Measurements from ENCODE around the gene SLC22A5.

SLC22A5 gene

GRCh38 chr5:132388244-132389050 is 18.9 kb downstream of the SLC22A5 start:
- POLR2A ChIA-PET: interaction anchor here (0.8 to 1.3 kb wide), 4 partner anchors 94 to 163 kb away, joined by 3 to 5 read pairs (median 4); partner anchors contain the start of gene SLC22A4
- H3K27ac ChIP-seq (ENCODE audit: extremely low read depth, low read depth, low read length): no peak overlapping the region
- no peaks in the 10 kb centered on the region for H3K4me1 ChIP-seq (ENCODE audit: control insufficient read depth, insufficient read depth, low read length)

DNA sequence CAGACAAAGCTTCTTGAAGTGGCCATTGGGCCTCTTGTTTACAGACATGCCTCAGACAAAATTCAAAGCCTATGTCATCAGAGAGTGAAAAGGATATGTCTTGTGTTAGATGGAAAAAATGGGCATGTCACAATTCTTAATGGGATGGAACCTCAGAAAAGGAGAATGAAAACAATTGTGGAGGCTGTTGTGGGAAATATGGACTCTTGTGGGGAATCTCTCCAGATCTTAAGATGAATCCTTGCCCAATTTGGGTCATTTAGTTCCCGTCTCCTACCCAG is 19.5 kb downstream of the SLC22A5 start:
- Histone ChIP-seq H3K9me3 (ENCODE audit: control insufficient read depth, insufficient read depth, low read depth, low read length) (no peaks in the 10 kb centered on the region), H3K27ac (ENCODE audit: extremely low read depth, low read depth, low read length) (no peak overlapping the region), H3K4me3 (ENCODE audit: low read depth, low read length) (no peak overlapping the region), H3K4me1 (ENCODE audit: control insufficient read depth, insufficient read depth, low read length) (no peaks in the 10 kb centered on the region), H3K36me3 (ENCODE audit: control insufficient read depth in 2 of 2, insufficient read depth in 1 of 2, low read length in 2 of 2) (peaks cover 0 to 89% of the 10 kb centered on the region in 2 experiments; a peak in 1 of 3 replicates)
- ChIA-PET CTCF (interaction anchor here (1.1 to 7.6 kb wide), 4 partner anchors 22 to 209 kb away, joined by 3 to 140 read pairs (median 16); no protein-coding TSS in a partner anchor), POLR2A (interaction anchor here (0.9 to 1.4 kb wide), 3 partner anchors 96 to 163 kb away, joined by 3 to 8 read pairs (median 4); partner anchors contain the start of gene IRF1)
- TF ChIP-seq PRDM2 (tag by site-specific recombination; IDR thresholded peaks at IDR 0.05; ENCODE audit: borderline replicate concordance) (no peak), ZNF23 (tag by site-specific recombination; IDR thresholded peaks at IDR 0.05; ENCODE audit: borderline replicate concordance) (no peak), ZNF350 (tag by site-specific recombination; IDR thresholded peaks at IDR 0.05) (no peak), ZNF280C (tag by site-specific recombination; IDR thresholded peaks at IDR 0.05) (no peak), YY2 (tag by site-specific recombination; IDR thresholded peaks at IDR 0.05) (no peak), ZNF621 (tag by site-specific recombination; IDR thresholded peaks at IDR 0.05) (no peak), ZNF37A (tag by site-specific recombination; IDR thresholded peaks at IDR 0.05) (no peak), ZNF362 (tag by site-specific recombination; IDR thresholded peaks at IDR 0.05) (no peak), ZNF132 (tag by site-specific recombination; IDR thresholded peaks at IDR 0.05; ENCODE audit: borderline replicate concordance) (no peak), ZNF529 (tag by site-specific recombination; IDR thresholded peaks at IDR 0.05; ENCODE audit: insufficient replicate concordance) (no peak)
- TF ChIP-seq, protein P1, sequence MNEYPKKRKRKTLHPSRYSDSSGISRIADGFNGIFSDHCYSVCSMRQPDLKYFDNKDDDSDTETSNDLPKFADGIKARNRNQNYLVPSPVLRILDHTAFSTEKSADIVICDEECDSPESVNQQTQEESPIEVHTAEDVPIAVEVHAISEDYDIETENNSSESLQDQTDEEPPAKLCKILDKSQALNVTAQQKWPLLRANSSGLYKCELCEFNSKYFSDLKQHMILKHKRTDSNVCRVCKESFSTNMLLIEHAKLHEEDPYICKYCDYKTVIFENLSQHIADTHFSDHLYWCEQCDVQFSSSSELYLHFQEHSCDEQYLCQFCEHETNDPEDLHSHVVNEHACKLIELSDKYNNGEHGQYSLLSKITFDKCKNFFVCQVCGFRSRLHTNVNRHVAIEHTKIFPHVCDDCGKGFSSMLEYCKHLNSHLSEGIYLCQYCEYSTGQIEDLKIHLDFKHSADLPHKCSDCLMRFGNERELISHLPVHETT (tag by site-specific recombination; IDR thresholded peaks at IDR 0.05): no peak

More at GRCh38 chr5:132388244-132389050, 18.9 kb downstream of the SLC22A5 start:
- CTCF ChIA-PET: interaction anchor here (0.6 to 7.6 kb wide), 7 partner anchors 17 to 433 kb away, joined by 3 to 140 read pairs (median 3); no protein-coding TSS in a partner anchor
- TF ChIP-seq ZFP3 (tag by site-specific recombination; IDR thresholded peaks at IDR 0.05; ENCODE audit: low read depth) (no peak), ZBTB20 (tag by site-specific recombination; IDR thresholded peaks at IDR 0.05) (no peak)
- TF ChIP-seq, protein P2, sequence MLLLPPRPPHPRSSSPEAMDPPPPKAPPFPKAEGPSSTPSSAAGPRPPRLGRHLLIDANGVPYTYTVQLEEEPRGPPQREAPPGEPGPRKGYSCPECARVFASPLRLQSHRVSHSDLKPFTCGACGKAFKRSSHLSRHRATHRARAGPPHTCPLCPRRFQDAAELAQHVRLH (tag by site-specific recombination; IDR thresholded peaks at IDR 0.05): no peak
- no peak overlapping the region for H3K4me3 ChIP-seq (ENCODE audit: low read depth, low read length)
- H3K36me3 ChIP-seq (ENCODE audit: control insufficient read depth in 2 of 2, insufficient read depth in 1 of 2, low read length in 2 of 2): peaks cover 0 to 87% of the 10 kb centered on the region in 2 experiments; a peak in 1 of 3 replicates
- no peaks in the 10 kb centered on the region for H3K9me3 ChIP-seq (ENCODE audit: control insufficient read depth, insufficient read depth, low read depth, low read length)

Measured in HEK293 (cell line).